H1 (cell line): ENCODE results near the gene ZFYVE21. TPM values are rescaled to one million over a fixed set of nuclear protein-coding genes. Genes with fewer than 3 reads are reported as not detected.

Experiments
- CTCF ChIA-PET: fragments of 300-600 bp; sonication (Branson Sonifier 250); formaldehyde crosslinking; loops from one replicate; lab custom pipeline; 2021; ENCODE audit not compliant: partially characterized antibody; lab: Charles Lee
- POLR2A ChIA-PET: fragments of 300-600 bp; sonication (Branson Sonifier 250); formaldehyde crosslinking; loops from one replicate; lab custom pipeline; 2021; ENCODE audit warnings: inconsistent platforms; ENCODE audit not compliant: partially characterized antibody; lab: Charles Lee
- DNase-seq, 2 experiments: peaks; one replicate each; pipeline versions ENCODE4 v3.0.0 to v3.0.0-alpha.2; 2010 to 2022; ENCODE audit warnings: low spot score in 2 of 2, low read depth in 1 of 2, mixed read lengths in 1 of 2
- FAIRE-seq: peaks from 2 replicates; lab custom pipeline; 2011; peaks lifted over from hg19 to GRCh38; lab: Jason Lieb, UNC
- H2AFZ ChIP-seq: 2 replicates; pipeline ENCODE4 v1.8.1; 2012; ENCODE audit warnings: low read length, inconsistent platforms
- H2AK5ac ChIP-seq: 2 replicates; pipeline ENCODE4 v1.6.1; 2013; ENCODE audit warnings: low read depth, low read length
- H2BK120ac ChIP-seq: replicated peaks from 2 replicates; pipeline ENCODE3; 2013; ENCODE audit warnings: low read depth, low read length, inconsistent platforms
- H2BK12ac ChIP-seq: 2 replicates; pipeline ENCODE4 v1.6.1; 2013; ENCODE audit warnings: low read depth, low read length
- H2BK15ac ChIP-seq: 2 replicates; pipeline ENCODE4 v1.6.1; 2013; ENCODE audit warnings: low read length
- H2BK20ac ChIP-seq: 2 replicates; pipeline ENCODE4 v1.6.1; 2013; ENCODE audit warnings: low read length
- H2BK5ac ChIP-seq: 2 replicates; pipeline ENCODE4 v1.6.1; 2013; ENCODE audit warnings: low read depth, low read length
- H3K14ac ChIP-seq: 2 replicates; pipeline ENCODE4 v1.6.1; 2013; ENCODE audit warnings: inconsistent platforms; ENCODE audit not compliant: insufficient read length
- H3K18ac ChIP-seq: 2 replicates; pipeline ENCODE4 v1.6.1; 2013; ENCODE audit warnings: low read length; ENCODE audit errors: extremely low read depth
- H3K23ac ChIP-seq: 2 replicates; pipeline ENCODE4 v1.6.1; 2013; ENCODE audit warnings: inconsistent platforms; ENCODE audit not compliant: insufficient read length
- H3K23me2 ChIP-seq: 2 replicates; pipeline ENCODE4 v1.6.1; 2013; ENCODE audit warnings: low read depth, low read length
- H3K27ac ChIP-seq: 2 replicates; pipeline ENCODE4 v1.6.1; 2011; ENCODE audit warnings: low read depth, low read length, inconsistent platforms
- H3K27me3 ChIP-seq, 4 experiments: replicated peaks in 1 of 4; 1 replicate in 1 of 4; 2 replicates in 3 of 4; pipeline versions ENCODE4 v1.6.1 to v1.8.1; 2011 to 2013; ENCODE audit warnings: low read length in 3 of 4, mild to moderate bottlenecking in 3 of 4, inconsistent platforms in 2 of 4, mixed read lengths in 2 of 4, moderate library complexity in 1 of 4; ENCODE audit not compliant: control insufficient read depth in 3 of 4, insufficient read depth in 3 of 4; ENCODE audit errors: extremely low read depth in 1 of 4
- H3K36me3 ChIP-seq, 4 experiments: 2 replicates each; pipeline versions ENCODE4 v1.6.1 to v1.8.1; 2011 to 2013; ENCODE audit warnings: mild to moderate bottlenecking in 4 of 4, low read length in 3 of 4, moderate library complexity in 2 of 4, control low read depth in 1 of 4, inconsistent platforms in 1 of 4; ENCODE audit not compliant: insufficient read depth in 4 of 4, control insufficient read depth in 2 of 4
- H3K4ac ChIP-seq: replicated peaks from 2 replicates; pipeline ENCODE3; 2013; ENCODE audit warnings: low read length, low read depth, mixed read lengths, inconsistent platforms; ENCODE audit not compliant: insufficient read length
- H3K4me1 ChIP-seq, 4 experiments: replicated peaks in 1 of 4; 1 replicate in 1 of 4; 2 replicates in 3 of 4; pipeline versions ENCODE4 v1.6.1 to v1.8.1; 2011 to 2013; ENCODE audit warnings: low read length in 3 of 4, inconsistent platforms in 2 of 4, mixed read lengths in 1 of 4; ENCODE audit not compliant: insufficient read depth in 4 of 4, control insufficient read depth in 3 of 4
- H3K4me2 ChIP-seq, 2 experiments: 2 replicates each; pipeline versions ENCODE4 v1.6.1 to v1.8.1; 2011 to 2013; ENCODE audit warnings: low read depth in 2 of 2, low read length in 2 of 2, control low read depth in 1 of 2, inconsistent platforms in 1 of 2, mild to moderate bottlenecking in 1 of 2; ENCODE audit not compliant: insufficient read depth in 1 of 2
- H3K4me3 ChIP-seq, 4 experiments: fragments of 200-600, 300-600 bp in 1 of 4; sonication (generic), shearing (Covaris generic), sonication (Bioruptor Twin) in 1 of 4; 2 replicates each; pipeline versions ENCODE4 v1.5.1 to v1.8.1; 2011 to 2016; ENCODE audit warnings: low read length in 4 of 4, low read depth in 3 of 4, control low read depth in 2 of 4, inconsistent platforms in 2 of 4, mild to moderate bottlenecking in 2 of 4, mixed read lengths in 1 of 4, moderate library complexity in 1 of 4; ENCODE audit not compliant: insufficient read depth in 2 of 4; ENCODE audit errors: extremely low read depth in 1 of 4
- H3K56ac ChIP-seq: replicated peaks from 2 replicates; pipeline ENCODE3; 2013; ENCODE audit warnings: low read depth, mild to moderate bottlenecking, mixed read lengths, low read length, inconsistent platforms; ENCODE audit not compliant: insufficient read length
- H3K79me1 ChIP-seq: 2 replicates; pipeline ENCODE4 v1.6.1; 2013; ENCODE audit warnings: low read depth, low read length, control low read depth
- H3K79me2 ChIP-seq, 2 experiments: 2 replicates each; pipeline versions ENCODE4 v1.6.1 to v1.8.1; 2012 to 2013; ENCODE audit warnings: low read length in 2 of 2, mild to moderate bottlenecking in 2 of 2, inconsistent platforms in 1 of 2; ENCODE audit not compliant: insufficient read depth in 2 of 2, control insufficient read depth in 1 of 2
- H3K9ac ChIP-seq, 4 experiments: replicated peaks in 1 of 4; 1 replicate in 1 of 4; 2 replicates in 3 of 4; pipeline versions ENCODE4 v1.6.1 to v1.8.1; 2011 to 2013; ENCODE audit warnings: low read depth in 3 of 4, low read length in 3 of 4, control low read depth in 2 of 4, mild to moderate bottlenecking in 2 of 4, moderate library complexity in 2 of 4, inconsistent platforms in 1 of 4; ENCODE audit errors: extremely low read depth in 1 of 4
- H3K9me3 ChIP-seq, 2 experiments: 2 replicates each; pipeline versions ENCODE4 v1.6.1 to v1.8.1; 2012 to 2013; ENCODE audit warnings: mild to moderate bottlenecking in 2 of 2, moderate library complexity in 2 of 2, control low read depth in 1 of 2, inconsistent platforms in 1 of 2, low read depth in 1 of 2, low read length in 1 of 2, mixed read lengths in 1 of 2; ENCODE audit not compliant: insufficient read depth in 2 of 2
- H4K20me1 ChIP-seq, 2 experiments: replicated peaks in 1 of 2; 2 replicates each; pipeline versions ENCODE3 to v1.8.1; 2011 to 2013; ENCODE audit warnings: inconsistent platforms in 2 of 2, low read length in 2 of 2, mild to moderate bottlenecking in 1 of 2; ENCODE audit not compliant: insufficient read depth in 2 of 2, control insufficient read depth in 1 of 2
- H4K5ac ChIP-seq: 2 replicates; pipeline ENCODE4 v1.6.1; 2013; ENCODE audit warnings: low read length, low read depth, mixed read lengths, inconsistent platforms; ENCODE audit not compliant: insufficient read length
- H4K8ac ChIP-seq: 2 replicates; pipeline ENCODE4 v1.8.0; 2013; ENCODE audit warnings: mild to moderate bottlenecking, moderate library complexity, low read length, inconsistent platforms; ENCODE audit not compliant: insufficient read depth; ENCODE audit errors: extremely low read depth
- H4K91ac ChIP-seq: replicated peaks from 2 replicates; pipeline ENCODE3; 2013; ENCODE audit warnings: low read length, mixed read lengths, inconsistent platforms; ENCODE audit not compliant: insufficient read length
- ASH2L ChIP-seq: fragments of 200-600, 300-600 bp; sonication (generic); IDR thresholded peaks from one replicate; pipeline ENCODE4 v1.7.1; 2017; ENCODE audit warnings: low read length
- CBX8 ChIP-seq: fragments of 300-800, 300-1000 bp; sonication (generic); IDR thresholded peaks from 2 replicates; pipeline ENCODE4 v1.7.1; 2016; ENCODE audit warnings: low read depth, low read length, borderline replicate concordance
- CREB1 ChIP-seq: IDR thresholded peaks from 2 replicates; pipeline ENCODE4 v1.6.1; 2012; ENCODE audit warnings: inconsistent platforms
- EZH2 ChIP-seq: fragments of 200-600 bp; sonication (generic); IDR thresholded peaks from 2 replicates; pipeline ENCODE4 v1.7.1; 2012; ENCODE audit warnings: low read depth, mild to moderate bottlenecking, moderate library complexity, low read length, inconsistent platforms; ENCODE audit not compliant: severe bottlenecking
- HDAC6 ChIP-seq: IDR thresholded peaks from one replicate; pipeline ENCODE4 v1.7.1; 2012; ENCODE audit warnings: low read depth, mild to moderate bottlenecking, inconsistent platforms, low read length, moderate library complexity
- JUN ChIP-seq: IDR thresholded peaks from 2 replicates; pipeline ENCODE4 v1.6.1; 2011; ENCODE audit warnings: low read depth, mild to moderate bottlenecking, improper control_type of control experiment, low read length
- SIX5 ChIP-seq: IDR thresholded peaks from 2 replicates; pipeline ENCODE4 v1.6.1; 2011; ENCODE audit warnings: mild to moderate bottlenecking, low read depth, low read length
- WGBS, 2 experiments: shearing (Covaris generic) in 1 of 2; methylation state at CpG; one replicate each; pipeline versions ENCODE4 v1.1.6 to v1.1.7; 2013 to 2015; ENCODE audit warnings: low lambda C conversion rate in 2 of 2, mixed read lengths in 2 of 2, inconsistent platforms in 1 of 2, low coverage in 1 of 2, missing lambda C conversion rate in 1 of 2; ENCODE audit not compliant: insufficient replicate concordance in 2 of 2, insufficient coverage in 1 of 2, insufficient read length in 1 of 2; ENCODE audit errors: extremely low coverage in 1 of 2, missing lambda C conversion rate in 1 of 2; 5-methylcytosine and 5-hydroxymethylcytosine counted together
- polyA plus RNA-seq, 7 experiments: library from polyadenylated mRNA; depleted of rRNA in 3 of 7; stranded (reverse) in 5 of 7; unstranded in 2 of 7; fragments of >200 nt in 5 of 7; fragments of 200-250 nt in 2 of 7; gene quantifications; 1 replicate in 5 of 7; 2 replicates in 1 of 7; 4 replicates in 1 of 7; pipeline versions ENCODE4 v1.2.1 to v1.2.3, GENCODE V29; 2011 to 2013; ENCODE audit warnings: missing spikeins in 2 of 7, mixed read lengths in 2 of 7
- total RNA-seq: library from RNA; stranded (reverse); fragmentation: NEBNext Ultra II Directional; extraction: Animal tissue kit (Norgen Biotek cat#: 25700); gene quantifications from 2 replicates; pipeline ENCODE4 v1.2.1, GENCODE V29; 2021

The ZFYVE21 gene
- total and polyA plus RNA-seq, 2 of the 8 experiments (the other 6 are each of a cell fraction or from before 2014, with no cell fraction given): 53.4 to 127 TPM

- H4K5ac ChIP-seq: no peak overlapping the region
- FAIRE-seq (no peak), DNase-seq (no peak)
- 94% methylated on average over 12 of the region's 13 CpGs; no CpG with 5 or more reads in 1 of the 2 experiments for WGBS, 2 experiments
- H3K27ac ChIP-seq: no peak overlapping the region
- H3K4me2 ChIP-seq: no peak overlapping the region
- no peak overlapping the region for H2BK20ac ChIP-seq
- no peak overlapping the region for H3K56ac ChIP-seq
- ChIA-PET POLR2A (interaction anchor here (1.3 to 8.8 kb wide), 4 partner anchors 8 to 19 kb away, joined by 3 to 74 read pairs (median 4); partner anchors contain the start of genes XRCC3 and ZFYVE21), CTCF (interaction anchor here (1.1 to 2.1 kb wide), 3 partner anchors 10 to 17 kb away, joined by 4 to 9 read pairs (median 5); no protein-coding TSS in a partner anchor)
- no peak overlapping the region for H3K18ac ChIP-seq
- TF ChIP-seq SIX5 (no peak), ASH2L (no peak), HDAC6 (no peak), JUN (no peak), CBX8 (no peak), EZH2 (no peak), CREB1 (no peak)
- no peak overlapping the region for H2BK120ac ChIP-seq
- H3K23ac ChIP-seq: no peak overlapping the region
- peaks cover 8% of the 10 kb centered on the region; the same call in 1 of the 2 replicates for H3K79me1 ChIP-seq
- H3K79me2 ChIP-seq: no peaks in the 10 kb centered on the region; a peak in 1 of 4 replicates
- no peak overlapping the region for H2AFZ ChIP-seq
- peaks cover 7 to 37% (median 15%) of the 10 kb centered on the region in 4 experiments; a peak in 6 of 8 replicates for H3K36me3 ChIP-seq
- no peak overlapping the region for H2BK15ac ChIP-seq
- H3K23me2 ChIP-seq: no peaks in the 10 kb centered on the region
- no peaks in the 10 kb centered on the region for H3K27me3 ChIP-seq
- no peak overlapping the region for H2AK5ac ChIP-seq
- H2BK5ac ChIP-seq: no peak overlapping the region
- H2BK12ac ChIP-seq: no peak overlapping the region
- H3K9me3 ChIP-seq: no peaks in the 10 kb centered on the region
- no peak overlapping the region for H4K91ac ChIP-seq
- H4K20me1 ChIP-seq: peaks cover 10 to 27% of the 10 kb centered on the region in 2 experiments
- no peak overlapping the region for H3K4ac ChIP-seq
- H4K8ac ChIP-seq: no peak overlapping the region
- H3K4me3 ChIP-seq: no peak overlapping the region
- H3K14ac ChIP-seq: no peak overlapping the region
- H3K4me1 ChIP-seq: peaks cover 0 to 2% (median 0%) of the 10 kb centered on the region in 4 experiments; a peak in 2 of 7 replicates
- no peak overlapping the region for H3K9ac ChIP-seq
Measured at GRCh38 chr14:103696070-103696402, 19.6 kb upstream of the ZFYVE21 start.
